IPS DF 4.7 (cell line): ENCODE measurements around the gene SEC31B.
A peak's percentile ranks its signal among the peaks of the same experiment; 100 is the strongest.

Source experiments
- DNase-seq: peaks from one replicate; pipeline ENCODE4 v3.0.0-alpha.2; 2013; ENCODE audit warnings: low spot score; ENCODE audit errors: extremely low read depth

The SEC31B gene, protein sequence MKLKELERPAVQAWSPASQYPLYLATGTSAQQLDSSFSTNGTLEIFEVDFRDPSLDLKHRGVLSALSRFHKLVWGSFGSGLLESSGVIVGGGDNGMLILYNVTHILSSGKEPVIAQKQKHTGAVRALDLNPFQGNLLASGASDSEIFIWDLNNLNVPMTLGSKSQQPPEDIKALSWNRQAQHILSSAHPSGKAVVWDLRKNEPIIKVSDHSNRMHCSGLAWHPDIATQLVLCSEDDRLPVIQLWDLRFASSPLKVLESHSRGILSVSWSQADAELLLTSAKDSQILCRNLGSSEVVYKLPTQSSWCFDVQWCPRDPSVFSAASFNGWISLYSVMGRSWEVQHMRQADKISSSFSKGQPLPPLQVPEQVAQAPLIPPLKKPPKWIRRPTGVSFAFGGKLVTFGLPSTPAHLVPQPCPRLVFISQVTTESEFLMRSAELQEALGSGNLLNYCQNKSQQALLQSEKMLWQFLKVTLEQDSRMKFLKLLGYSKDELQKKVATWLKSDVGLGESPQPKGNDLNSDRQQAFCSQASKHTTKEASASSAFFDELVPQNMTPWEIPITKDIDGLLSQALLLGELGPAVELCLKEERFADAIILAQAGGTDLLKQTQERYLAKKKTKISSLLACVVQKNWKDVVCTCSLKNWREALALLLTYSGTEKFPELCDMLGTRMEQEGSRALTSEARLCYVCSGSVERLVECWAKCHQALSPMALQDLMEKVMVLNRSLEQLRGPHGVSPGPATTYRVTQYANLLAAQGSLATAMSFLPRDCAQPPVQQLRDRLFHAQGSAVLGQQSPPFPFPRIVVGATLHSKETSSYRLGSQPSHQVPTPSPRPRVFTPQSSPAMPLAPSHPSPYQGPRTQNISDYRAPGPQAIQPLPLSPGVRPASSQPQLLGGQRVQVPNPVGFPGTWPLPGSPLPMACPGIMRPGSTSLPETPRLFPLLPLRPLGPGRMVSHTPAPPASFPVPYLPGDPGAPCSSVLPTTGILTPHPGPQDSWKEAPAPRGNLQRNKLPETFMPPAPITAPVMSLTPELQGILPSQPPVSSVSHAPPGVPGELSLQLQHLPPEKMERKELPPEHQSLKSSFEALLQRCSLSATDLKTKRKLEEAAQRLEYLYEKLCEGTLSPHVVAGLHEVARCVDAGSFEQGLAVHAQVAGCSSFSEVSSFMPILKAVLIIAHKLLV

DNA sequence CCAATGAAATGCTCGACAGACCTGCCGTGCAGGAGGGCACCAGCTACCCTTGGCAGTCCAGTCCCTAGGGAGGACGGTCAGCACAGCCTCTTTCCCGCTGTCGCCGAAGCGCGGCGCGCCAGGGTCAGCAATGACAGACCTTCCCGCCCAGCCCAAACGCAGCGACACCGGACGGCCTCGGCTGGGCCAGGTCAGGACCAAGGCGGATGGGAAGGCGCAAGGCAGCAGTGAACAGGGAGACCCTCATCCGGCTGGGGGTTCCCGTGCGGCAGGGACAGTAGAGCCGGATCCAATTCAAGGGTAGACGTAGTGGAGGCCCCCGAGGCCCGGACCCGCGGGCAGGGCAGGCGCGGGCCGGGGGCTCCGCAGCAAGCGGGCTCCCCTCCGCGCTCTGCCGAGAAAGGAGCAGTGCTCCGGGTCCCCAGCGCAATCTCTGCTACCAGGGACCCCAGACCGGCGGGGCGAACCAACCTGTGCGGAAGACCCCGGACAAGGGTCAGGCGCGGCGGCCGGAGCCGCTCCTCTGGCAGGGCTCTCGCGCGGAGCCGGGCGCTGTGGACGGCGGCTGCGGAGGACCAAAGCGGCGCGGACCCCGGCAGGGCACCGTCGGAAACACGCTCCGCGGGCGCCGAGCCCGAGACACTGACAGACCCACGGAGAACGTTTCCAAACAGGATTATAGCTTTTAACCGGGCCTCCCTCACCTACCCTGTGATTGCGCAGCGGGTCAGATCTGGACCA, at the start of gene SEC31B:
Gene SEC31B, minus strand, starts transcription at position 551 of the 741 bp plus-strand sequence. CDS start 2,909 bp downstream, outside the sequence.
- no peak for DNase-seq

DNA sequence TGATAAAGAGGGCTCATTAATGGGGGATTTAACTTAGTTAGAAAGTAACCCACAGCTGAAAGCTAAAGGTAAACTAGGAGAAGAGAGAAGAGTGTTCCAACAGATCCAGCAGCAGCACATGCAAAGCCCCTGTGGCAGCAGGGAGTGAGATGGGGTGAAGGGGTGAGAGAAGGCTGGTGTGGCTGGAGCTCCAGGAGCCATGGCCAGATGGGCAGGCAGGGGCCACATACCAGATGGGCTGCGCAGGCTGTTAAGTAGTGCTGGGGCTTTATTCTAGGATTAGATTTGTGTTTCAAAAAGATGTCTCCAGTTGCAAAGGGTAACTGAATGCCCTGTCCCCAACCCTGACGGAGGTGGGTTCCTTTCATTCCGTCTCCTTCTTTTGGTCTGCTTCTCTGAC, 49.3 kb upstream of the SEC31B start:
- DNase-seq = no peak

DNA sequence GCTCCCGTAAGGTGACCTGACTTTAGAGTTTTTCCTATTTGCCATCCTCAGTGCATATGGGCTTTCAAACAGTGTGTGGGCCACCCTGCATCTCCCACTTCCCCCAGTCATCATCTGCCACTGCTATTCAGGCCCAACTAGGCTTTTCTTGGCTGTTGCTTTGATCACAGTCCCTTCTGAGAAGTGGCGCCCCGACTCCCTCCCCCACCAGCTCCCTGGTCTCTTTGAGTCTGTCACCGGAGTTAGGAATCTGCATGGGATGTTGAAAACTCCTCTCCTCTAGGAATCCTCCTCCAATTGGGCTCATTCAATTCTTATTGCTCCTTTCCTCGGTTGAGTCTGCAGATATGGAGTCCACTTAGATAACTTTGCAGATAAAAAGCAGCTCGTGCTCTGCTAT, 48.2 kb upstream of the SEC31B start:
- no peak for DNase-seq

DNA sequence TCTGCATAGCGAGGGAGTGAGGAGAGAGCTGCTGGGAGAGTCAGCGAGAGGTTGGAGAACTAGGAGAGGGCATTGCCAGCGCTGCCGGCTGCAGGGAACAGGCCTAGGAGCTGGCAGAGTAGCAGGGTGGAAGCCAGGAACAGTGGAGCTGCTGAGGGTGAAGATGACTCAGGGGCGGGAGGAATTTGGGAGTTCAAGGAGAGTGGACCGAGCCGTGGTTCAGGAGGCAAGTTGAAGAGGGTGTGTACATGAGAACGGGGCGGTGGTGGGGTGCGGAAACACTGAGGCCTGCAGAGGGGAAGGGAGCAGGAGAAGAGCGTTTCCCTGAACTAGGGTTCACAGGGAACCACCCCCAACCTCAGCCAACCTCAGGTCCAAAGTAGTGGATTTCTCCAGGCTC, 47.6 kb upstream of the SEC31B start:
- DNase-seq = no peak

DNA sequence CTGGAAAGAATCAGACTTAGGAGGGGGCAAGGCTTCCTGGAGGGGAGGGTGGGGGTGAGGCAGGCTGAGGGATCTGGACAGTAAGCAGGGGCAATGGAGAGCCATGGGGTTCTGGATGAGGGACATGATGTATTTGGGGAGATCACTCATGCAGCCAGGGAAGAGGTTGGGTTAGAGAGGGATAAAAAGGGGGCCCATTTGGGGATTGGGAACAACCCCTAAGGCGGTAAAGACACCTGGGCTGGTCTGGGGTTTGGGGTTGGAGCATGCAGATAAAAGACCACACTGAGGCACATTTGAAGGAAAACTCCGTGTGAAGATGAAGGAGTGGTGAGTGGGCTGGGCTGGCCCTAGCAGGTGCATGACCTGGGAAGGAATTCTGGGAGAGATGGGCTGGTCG, 46.9 kb upstream of the SEC31B start:
- no peak for DNase-seq

DNA sequence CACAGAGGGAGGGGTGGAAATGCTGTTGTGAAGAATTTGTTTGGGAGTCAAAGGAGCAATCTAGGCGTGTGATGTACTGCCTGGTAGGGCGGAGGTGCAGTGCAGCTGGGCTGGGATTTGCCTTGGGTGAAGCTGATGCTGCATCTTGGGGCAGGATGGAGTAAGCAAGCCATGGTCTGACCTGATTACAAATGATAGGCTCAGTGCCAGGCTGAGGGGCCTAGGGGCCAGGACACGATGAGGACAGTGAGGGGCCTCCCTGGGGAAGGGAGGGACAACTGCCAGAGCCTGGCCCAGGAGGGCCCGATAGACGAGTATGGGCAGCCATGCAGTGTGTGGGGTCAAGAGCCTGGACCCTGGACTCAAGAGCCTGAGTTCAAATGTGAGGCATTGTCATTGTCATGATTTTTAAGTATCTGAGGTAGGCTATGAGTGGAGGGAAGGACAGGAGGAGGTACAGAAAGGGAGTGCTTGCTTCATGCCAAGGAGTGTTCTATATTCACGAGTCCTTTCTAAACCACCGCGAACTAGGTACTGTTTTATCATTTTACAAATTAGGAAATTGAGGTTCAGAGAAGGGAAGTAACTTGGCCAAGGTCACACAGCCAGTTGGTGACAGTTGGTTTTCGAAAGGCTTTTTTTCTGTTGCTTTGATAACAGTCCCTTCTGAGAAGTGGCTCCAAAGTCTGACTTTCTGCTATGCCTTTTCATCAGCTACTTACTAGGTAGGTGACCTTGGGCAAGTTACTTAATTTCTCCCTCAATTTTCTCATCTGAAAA, 45.7 kb upstream of the SEC31B start:
- no peak for DNase-seq

DNA sequence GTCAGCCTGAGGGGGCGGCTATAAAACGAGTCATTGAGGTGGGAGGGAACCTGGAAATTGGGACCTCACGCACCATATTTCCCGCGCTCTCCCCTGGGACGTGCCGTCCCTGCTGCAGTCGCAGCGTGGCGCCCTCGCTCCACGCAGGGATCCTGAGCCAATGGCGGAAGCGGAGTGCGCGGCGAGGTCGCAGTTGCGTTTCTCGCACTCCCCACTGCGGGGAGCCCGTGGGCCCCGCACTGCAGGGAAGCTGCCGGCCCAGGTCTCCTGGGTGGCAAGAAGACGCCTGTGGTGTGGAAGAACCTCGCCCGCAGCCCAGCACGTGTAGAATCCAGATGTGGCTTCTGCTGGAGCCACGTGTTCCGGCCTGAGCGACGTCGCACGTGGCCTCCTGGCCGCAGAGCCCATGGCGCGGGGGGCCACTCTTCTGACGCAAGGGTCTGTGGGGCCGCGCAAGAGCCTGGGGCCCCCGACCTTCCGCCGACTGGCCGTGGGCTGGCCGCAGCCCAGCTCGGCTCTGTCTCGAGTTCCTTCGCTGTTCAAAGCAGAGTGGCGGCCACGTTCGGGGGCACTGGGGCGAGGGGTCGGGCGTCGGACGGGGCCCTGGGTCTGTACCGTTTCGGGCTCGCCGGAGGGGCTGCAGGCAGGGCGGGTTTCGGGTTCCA, 42.5 kb upstream of the SEC31B start:
- peak; percentile 49 for DNase-seq

DNA sequence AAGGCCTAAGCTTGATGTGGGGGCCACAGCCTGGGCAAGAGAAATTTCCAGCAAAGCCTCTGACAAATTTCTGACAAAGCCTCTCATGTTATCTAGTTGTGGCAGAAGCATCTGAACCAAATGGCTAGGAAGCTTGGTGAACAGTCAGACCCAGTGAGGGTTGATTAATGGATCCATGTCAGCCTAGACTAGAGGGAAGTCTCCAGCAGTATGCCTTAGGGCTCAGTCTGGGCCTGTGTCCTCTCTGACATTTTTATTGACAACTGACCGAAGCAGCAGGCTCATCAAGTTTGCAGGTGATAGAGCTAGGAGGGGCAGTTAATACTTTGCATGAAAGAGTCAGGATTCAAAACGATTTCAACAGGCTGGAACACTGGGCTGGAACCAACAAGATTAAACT, 41.3 kb upstream of the SEC31B start:
- DNase-seq = no peak

DNA sequence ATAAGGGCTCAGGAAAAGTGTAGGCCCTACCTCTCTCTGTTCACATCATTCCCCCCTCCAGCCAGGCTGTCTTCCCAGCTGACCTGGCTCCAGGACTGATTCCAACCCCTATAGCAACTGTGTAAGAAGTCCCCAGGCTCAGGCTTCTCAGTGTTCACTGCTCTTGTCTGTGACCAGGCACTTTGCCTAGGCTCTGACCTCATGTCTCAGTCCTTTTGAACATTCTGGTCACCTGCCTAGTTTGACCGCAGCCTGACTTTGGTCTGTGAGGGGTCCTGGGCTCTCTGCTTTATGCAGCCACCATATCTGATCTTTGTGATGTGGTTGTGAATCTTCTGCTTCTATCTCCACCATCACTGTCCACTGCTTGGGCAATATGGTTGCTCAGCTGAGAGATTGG, 40.6 kb upstream of the SEC31B start:
- no peak for DNase-seq

DNA sequence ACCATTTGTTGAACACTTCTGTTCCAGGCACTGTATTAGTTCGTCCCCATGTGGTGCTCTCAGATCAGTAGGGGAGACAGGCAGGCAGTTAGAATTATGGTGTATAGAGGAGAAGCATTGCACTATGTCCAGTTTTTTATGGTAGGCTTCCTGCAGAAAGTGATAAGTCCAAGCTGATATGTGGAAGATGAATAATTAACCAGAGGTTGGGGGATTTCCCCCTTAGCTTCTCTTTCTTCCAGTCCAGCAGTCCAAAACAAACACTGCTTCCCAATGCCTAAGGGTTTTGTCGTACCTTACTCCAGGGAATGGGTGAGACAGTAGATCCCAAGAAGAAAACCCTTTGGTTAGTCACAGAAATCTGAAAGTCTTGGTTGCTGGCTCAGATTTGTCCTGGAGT, 35.2 kb upstream of the SEC31B start:
- no peak for DNase-seq

DNA sequence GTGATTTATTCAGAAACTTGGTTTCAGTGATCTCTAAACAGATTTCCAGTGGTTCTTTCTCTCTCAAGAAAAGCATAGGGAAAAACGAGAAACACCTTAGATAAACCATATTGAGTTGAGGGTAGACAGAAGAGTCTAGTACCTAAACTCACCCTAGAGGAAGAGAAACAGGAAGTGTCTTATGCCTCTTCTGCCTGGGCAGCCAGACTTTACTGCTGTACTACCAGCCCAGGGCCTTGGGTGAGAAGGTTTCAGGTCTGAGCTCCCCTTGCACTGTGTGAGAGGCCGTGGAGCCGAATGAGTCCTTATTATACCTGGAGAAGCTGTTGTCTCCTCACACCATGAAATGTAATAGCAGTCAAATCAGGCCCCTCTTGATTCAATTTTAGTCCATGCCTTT, 34.3 kb upstream of the SEC31B start:
- no peak for DNase-seq

DNA sequence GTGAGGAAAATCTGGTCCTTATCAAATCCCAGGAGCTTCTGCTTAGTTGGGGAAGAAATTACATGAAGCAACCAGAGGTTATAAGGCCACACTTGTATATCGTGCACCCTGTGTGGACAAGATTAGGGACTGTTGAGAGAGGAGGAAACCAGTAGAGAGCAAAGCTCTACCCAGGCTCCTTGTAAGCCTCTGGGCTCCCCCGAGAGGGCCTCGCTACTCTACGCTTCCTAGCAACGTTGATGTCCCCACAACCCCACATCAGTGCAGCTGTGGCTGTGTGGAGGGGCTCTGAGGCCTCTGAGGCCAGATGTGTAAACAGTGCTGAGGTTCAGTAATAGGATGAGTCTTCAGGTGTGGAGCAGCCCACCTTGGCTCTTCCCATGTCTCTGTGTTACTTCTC, 32.1 kb upstream of the SEC31B start:
- DNase-seq = no peak

DNA sequence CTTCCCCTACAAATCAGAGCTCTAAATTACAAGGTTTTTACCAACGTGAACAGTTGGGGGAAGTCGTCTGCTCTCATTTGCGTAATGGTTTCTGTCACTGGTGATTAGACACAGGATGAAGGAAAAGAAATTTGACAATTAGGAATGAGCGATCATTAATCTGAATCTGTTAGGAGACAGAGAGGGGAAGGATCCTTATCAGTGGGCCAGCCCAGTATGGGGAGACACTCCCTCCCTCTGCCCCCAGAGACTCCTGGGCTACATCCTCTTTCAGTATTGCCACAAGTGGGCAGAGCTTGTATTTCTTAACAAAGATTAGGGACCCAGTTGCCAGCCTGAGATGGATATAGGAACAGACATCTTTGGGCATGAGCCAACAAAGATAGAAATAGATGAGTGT, 31.5 kb upstream of the SEC31B start:
- no peak for DNase-seq

DNA sequence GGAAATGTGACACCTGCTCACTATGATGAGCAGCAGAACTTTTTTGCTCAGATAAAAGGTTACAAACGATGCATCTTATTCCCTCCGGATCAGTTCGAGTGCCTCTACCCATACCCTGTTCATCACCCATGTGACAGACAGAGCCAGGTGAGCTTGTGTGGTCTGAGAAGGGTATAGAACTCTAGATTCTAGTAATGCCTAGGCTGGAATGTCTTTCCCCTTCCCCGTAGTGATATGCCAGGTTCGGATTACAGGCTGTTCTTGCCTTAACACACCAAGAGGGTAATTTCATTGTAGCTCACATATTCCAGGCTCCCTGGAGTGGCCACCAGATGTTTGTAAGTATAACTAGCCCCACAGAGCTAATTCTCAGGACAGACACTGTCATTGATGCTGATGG, 25.3 kb upstream of the SEC31B start:
- DNase-seq = no peak

DNA sequence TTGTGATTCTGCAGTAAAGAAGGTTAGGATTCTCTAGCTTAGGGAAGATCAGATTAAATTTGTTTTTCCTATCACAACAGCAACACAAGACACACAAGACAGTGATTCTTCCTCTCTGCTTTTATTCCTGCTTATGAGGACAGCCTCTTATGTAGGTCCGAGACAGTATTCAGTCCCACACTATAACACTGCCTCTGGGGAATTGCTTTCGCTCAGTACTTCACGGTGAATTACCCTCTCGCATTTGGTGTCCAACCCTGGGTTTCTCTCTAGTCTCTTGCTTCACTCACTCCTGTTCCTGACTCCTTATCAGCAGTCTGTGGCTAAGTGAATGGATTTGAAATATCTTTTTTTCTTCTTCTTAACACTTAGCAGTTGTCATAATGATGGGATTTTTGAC, 17.8 kb upstream of the SEC31B start:
- no peak for DNase-seq

DNA sequence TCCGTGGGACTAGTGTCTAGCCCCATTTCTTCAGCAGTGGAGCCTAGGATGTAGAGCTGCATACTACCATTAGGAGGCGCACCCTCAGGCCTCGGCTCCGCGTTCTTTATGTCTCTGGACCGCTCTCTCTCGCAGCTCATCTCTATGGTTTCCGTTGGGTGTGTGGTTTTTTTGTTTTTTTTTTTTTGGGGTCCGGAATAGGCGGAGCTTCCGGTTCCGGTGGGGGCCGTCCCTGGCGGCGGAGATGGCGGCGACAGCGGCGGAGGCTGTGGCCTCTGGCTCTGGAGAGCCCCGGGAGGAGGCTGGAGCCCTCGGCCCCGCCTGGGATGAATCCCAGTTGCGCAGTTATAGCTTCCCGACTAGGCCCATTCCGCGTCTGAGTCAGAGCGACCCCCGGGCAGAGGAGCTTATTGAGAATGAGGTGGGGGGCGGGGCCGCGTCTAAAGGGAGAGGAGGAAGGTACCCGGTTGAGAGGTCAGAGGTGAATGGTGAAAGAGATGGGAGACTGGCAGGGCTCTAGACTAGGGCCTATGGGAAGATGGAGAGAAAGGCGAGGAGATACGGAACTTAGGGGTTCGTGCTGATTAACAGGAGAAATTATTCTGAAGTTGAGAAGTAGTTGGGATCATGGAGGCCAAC, 16.2 kb upstream of the SEC31B start, which contains the start of gene HIF1AN:
Gene HIF1AN, plus strand, starts transcription at position 229 of the 639 bp plus-strand sequence. Its CDS starts 16 bp downstream, at position 245.
- peak; percentile 91 for DNase-seq

DNA sequence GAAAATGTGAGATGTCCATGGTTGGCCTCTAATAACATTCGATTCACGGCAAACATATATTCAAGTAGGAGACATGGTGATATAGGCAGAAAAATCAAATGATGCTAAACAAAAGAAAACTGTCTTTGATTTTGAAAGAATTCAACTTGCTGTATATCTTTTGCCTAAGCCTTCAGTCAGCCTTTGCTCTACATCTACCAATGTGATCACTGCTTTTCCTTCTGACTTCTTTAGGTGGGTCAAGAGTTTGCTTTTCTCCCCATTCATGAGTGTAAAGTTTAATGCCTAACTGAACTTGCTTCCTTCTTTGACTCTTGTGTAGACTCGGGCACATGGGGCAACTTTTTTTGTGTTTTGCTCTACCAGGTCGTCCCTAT, 15.7 kb upstream of the SEC31B start:
- no peak for DNase-seq

DNA sequence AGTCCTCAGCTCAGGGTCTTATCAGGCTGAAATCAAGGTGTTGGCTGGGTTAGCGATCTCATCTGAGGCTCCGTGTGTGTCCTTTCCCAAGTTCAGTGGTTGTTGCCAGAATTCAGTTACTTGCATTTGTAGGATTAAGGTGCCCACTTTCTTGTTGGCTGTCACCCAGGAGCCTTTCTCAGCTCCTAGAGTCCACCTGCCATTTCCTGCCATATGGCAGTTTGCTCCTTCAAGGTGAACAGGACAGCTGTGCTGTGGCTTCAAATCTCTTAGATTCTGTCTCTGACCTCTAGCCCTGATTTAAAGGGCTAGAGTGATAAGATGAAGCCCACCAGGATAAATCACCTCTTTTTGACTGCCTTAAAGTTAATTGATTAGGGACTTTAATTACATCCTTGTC, 15.1 kb upstream of the SEC31B start:
- DNase-seq = no peak

DNA sequence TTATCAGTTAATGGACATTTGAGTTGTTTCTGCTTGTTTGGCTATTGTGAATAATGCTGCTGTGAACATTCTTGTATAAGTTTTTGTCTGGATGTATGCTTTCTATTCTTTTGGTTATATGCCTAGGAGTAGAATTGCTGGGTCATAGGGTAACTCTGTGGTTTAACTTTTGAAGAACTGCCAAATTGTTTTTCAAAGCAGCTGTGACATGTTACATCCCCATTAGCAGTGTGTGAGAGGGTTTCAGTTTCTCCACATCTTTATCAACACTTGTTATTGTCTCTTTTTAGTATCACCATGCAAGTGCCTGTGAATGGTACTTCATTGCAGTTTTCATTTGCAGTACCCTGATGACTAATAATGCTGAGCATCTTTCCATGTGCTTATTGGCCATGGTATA, 12.1 kb upstream of the SEC31B start:
- DNase-seq = no peak
